ENCODE measurements around the gene CTIF.
"Not testable (repeated sequence)": the region's sequence is repeated elsewhere in the genome, so short reads cannot be mapped to it uniquely, and the experiment has no call there.

CTIF gene

DNA sequence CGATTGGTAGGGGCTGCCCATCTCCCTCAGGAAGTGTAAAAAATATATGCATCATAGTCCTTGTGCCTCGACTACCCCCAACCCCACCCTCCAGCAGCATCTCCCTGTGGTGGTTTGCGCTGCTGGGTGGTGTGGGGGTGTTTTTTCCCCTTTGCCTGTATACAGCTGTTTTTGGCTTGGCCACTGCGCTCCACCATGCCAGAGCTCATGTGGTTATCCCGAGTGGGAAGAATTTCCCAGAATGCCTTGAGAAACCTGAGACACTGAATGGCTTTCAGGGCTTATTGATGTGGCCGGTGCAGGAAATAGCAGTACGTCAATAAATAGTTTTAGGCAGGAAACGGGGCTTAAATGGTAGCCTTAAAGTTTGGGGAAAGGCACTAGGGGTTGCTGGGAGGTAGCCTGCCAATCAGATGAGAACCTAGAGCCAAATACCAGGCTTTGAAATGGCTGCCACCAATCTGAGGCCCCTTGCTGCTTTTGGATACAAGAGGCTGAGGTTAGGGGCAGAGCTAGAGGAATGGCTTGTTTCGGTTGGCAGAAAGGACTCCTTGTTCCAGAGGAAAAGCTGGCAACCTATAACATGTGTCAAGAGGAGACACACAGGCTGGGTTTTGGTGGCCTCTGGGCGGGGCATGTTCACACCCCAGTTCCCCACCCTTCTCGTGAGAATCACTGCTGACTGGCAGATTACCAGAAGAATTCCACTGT is 267.9 kb downstream of the CTIF start:
- H3K27me3 ChIP-seq: no peaks in the 10 kb centered on the region
- H3K4me2 ChIP-seq: peak overlapping the region; percentile 76
- TF ChIP-seq Cebpa-rat (IDR thresholded peaks at IDR 0.05): no peak
- H3K36me3 ChIP-seq: peaks cover 17% of the 10 kb centered on the region; the same call in 1 of the 2 replicates
- no peak overlapping the region; the same call in 1 of the 2 replicates for H3K9ac ChIP-seq
- peak overlapping the region; percentile 48; the same call in 1 of the 2 replicates for H3K27ac ChIP-seq
- H4K20me1 ChIP-seq: no peaks in the 10 kb centered on the region
- H3K9me3 ChIP-seq: no peaks in the 10 kb centered on the region
- peaks cover 51% of the 10 kb centered on the region for H3K4me1 ChIP-seq
- H3K4me3 ChIP-seq: no peak overlapping the region

GRCh38 chr18:48808476-48808875 is 269.6 kb downstream of the CTIF start:
- Histone ChIP-seq H3K27me3 (no peaks in the 10 kb centered on the region), H3K9ac (no peak overlapping the region), H3K4me1 (peaks cover 54% of the 10 kb centered on the region), H4K20me1 (no peaks in the 10 kb centered on the region), H3K36me3 (peaks cover 10% of the 10 kb centered on the region; the same call in 1 of the 2 replicates), H3K4me2 (no peak overlapping the region), H3K4me3 (no peak overlapping the region), H3K9me3 (no peaks in the 10 kb centered on the region), H3K27ac (no peak overlapping the region)
- TF ChIP-seq Cebpa-rat (IDR thresholded peaks at IDR 0.05): no peak

- Histone ChIP-seq H3K36me3 (peaks cover 2% of the 10 kb centered on the region; the same call in 1 of the 2 replicates), H3K9ac (no peak overlapping the region), H3K27me3 (no peaks in the 10 kb centered on the region), H3K27ac (no peak overlapping the region), H3K4me1 (peaks cover 63% of the 10 kb centered on the region), H3K9me3 (no peaks in the 10 kb centered on the region), H3K4me3 (no peak overlapping the region), H3K4me2 (no peak overlapping the region), H4K20me1 (no peaks in the 10 kb centered on the region)
- TF ChIP-seq Cebpa-rat (IDR thresholded peaks at IDR 0.05): no peak
Measured at GRCh38 chr18:48809365-48809764, 270.5 kb downstream of the CTIF start.

GRCh38 chr18:48810805-48811204 is 272.0 kb downstream of the CTIF start:
- no peak overlapping the region for H3K9ac ChIP-seq
- H3K4me1 ChIP-seq: peaks cover 77% of the 10 kb centered on the region
- H3K27me3 ChIP-seq: no peaks in the 10 kb centered on the region
- no peak overlapping the region for H3K27ac ChIP-seq
- no peak for TF ChIP-seq Cebpa-rat (IDR thresholded peaks at IDR 0.05)
- H4K20me1 ChIP-seq: no peaks in the 10 kb centered on the region
- 0 out of 2 replicates have a peak, but pooled peaks cover 1% of the 10 kb centered on the region for H3K36me3 ChIP-seq
- H3K4me3 ChIP-seq: no peak overlapping the region
- H3K9me3 ChIP-seq: no peaks in the 10 kb centered on the region
- no peak overlapping the region for H3K4me2 ChIP-seq

GRCh38 chr18:48811401-48811800 is 272.6 kb downstream of the CTIF start:
- Histone ChIP-seq H3K9me3 (no peaks in the 10 kb centered on the region), H3K9ac (no peak overlapping the region), H3K36me3 (0 out of 2 replicates have a peak, but pooled peaks cover 7% of the 10 kb centered on the region), H3K4me2 (no peak overlapping the region), H3K4me1 (peaks cover 77% of the 10 kb centered on the region), H3K27ac (no peak overlapping the region), H4K20me1 (no peaks in the 10 kb centered on the region), H3K4me3 (no peak overlapping the region), H3K27me3 (no peaks in the 10 kb centered on the region)
- no peak for TF ChIP-seq Cebpa-rat (IDR thresholded peaks at IDR 0.05)

DNA sequence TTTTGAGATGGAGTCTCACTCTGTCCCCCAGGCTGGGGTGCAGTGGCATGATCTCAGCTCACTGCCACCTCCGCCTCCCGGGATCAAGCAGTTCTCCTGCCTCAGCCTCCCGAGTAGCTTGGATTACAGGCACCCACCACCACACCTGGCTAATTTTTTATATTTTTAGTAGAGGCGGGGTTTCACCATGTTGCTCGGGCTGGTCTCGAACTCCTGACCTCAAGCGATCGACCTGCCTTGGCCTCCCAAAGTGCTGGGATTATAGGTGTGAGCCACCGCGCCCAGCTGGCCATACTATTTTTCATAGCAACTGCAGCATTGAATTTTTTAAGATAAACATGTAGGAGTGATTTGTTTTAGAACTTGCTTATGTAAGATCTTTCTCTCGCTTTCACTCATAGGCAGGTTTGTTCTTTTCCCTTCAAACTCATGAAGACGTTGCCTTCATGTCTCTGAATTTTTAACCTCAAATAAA is 273.2 kb downstream of the CTIF start:
- not testable (repeated sequence) for H3K27ac ChIP-seq, H4K20me1 ChIP-seq, H3K9ac ChIP-seq, H3K9me3 ChIP-seq, H3K4me3 ChIP-seq, H3K27me3 ChIP-seq
- H3K36me3 ChIP-seq: peaks cover 13% of the 10 kb centered on the region
- peak overlapping the region; percentile 80 for H3K4me2 ChIP-seq
- peaks cover 77% of the 10 kb centered on the region for H3K4me1 ChIP-seq

- peak overlapping the region; percentile 73 for H3K27ac ChIP-seq
- peak overlapping the region; percentile 80 for H3K4me2 ChIP-seq
- no peaks in the 10 kb centered on the region for H3K9me3 ChIP-seq
- H3K4me1 ChIP-seq: peaks cover 79% of the 10 kb centered on the region
- no peak overlapping the region for H3K4me3 ChIP-seq
- no peaks in the 10 kb centered on the region for H4K20me1 ChIP-seq
- H3K36me3 ChIP-seq: peaks cover 24% of the 10 kb centered on the region
- H3K27me3 ChIP-seq: no peaks in the 10 kb centered on the region
- peak overlapping the region; percentile 2; the same call in 1 of the 2 replicates for H3K9ac ChIP-seq
- TF ChIP-seq Cebpa-rat (IDR thresholded peaks at IDR 0.05): no peak
Measured at GRCh38 chr18:48813321-48813720, 274.5 kb downstream of the CTIF start.

- H3K27me3 ChIP-seq: no peaks in the 10 kb centered on the region
- H3K27ac ChIP-seq: peak overlapping the region; percentile 73
- H3K4me2 ChIP-seq: peak overlapping the region; percentile 80
- H3K4me3 ChIP-seq: no peak overlapping the region
- 0 out of 2 replicates have a peak, but pooled peaks have one; percentile 31 for TF ChIP-seq Cebpa-rat (IDR thresholded peaks at IDR 0.05)
- peaks cover 81% of the 10 kb centered on the region for H3K4me1 ChIP-seq
- peaks cover 24% of the 10 kb centered on the region for H3K36me3 ChIP-seq
- peak overlapping the region; percentile 63; the same call in 1 of the 2 replicates for H3K9ac ChIP-seq
- H3K9me3 ChIP-seq: no peaks in the 10 kb centered on the region
- H4K20me1 ChIP-seq: no peaks in the 10 kb centered on the region
Measured at GRCh38 chr18:48813833-48814489, 275.1 kb downstream of the CTIF start.

GRCh38 chr18:48814490-48815178 is 275.8 kb downstream of the CTIF start:
- H3K27ac ChIP-seq: peak overlapping the region; percentile 73
- no peaks in the 10 kb centered on the region for H3K9me3 ChIP-seq
- H3K4me3 ChIP-seq: no peak overlapping the region
- H4K20me1 ChIP-seq: no peaks in the 10 kb centered on the region
- H3K4me1 ChIP-seq: peaks cover 87% of the 10 kb centered on the region
- TF ChIP-seq Cebpa-rat (IDR thresholded peaks at IDR 0.05): no peak
- H3K4me2 ChIP-seq: peak overlapping the region; percentile 80
- H3K36me3 ChIP-seq: peaks cover 24% of the 10 kb centered on the region
- H3K27me3 ChIP-seq: no peaks in the 10 kb centered on the region
- H3K9ac ChIP-seq: peak overlapping the region; percentile 63; the same call in 1 of the 2 replicates
